Stomach (tissue), 9 donors: ENCODE measurements around the gene PRADC1. TPM values are rescaled to one million over a fixed set of nuclear protein-coding genes. Genes with fewer than 3 reads are reported as not detected.

Experiments
- DNase-seq, 2 donors: peaks; one replicate each; pipeline versions ENCODE4 v3.0.0 to v3.0.0-alpha.2; 2013 to 2019
- H3K27ac ChIP-seq, 5 donors: fragments of 200-600 bp in 4 of 5; sonication (generic) in 4 of 5; one replicate each; pipeline ENCODE4 v1.5.1; 2013 to 2019; ENCODE audit warnings: mild to moderate bottlenecking in 1 of 5, moderate library complexity in 1 of 5
- H3K27me3 ChIP-seq, 3 donors: fragments of 200-600 bp; sonication (generic); one replicate each; pipeline ENCODE4 v1.5.1; 2017 to 2019; ENCODE audit warnings: mixed run types in 1 of 3
- H3K36me3 ChIP-seq, 4 donors: fragments of 200-600 bp; sonication (generic); 1 replicate in 3 of 4; 2 replicates in 1 of 4; pipeline ENCODE4 v1.5.1; 2016 to 2019
- H3K4me1 ChIP-seq, 4 donors: fragments of 200-600 bp; sonication (generic); one replicate each; pipeline ENCODE4 v1.5.1; 2016 to 2019
- H3K4me3 ChIP-seq, 4 donors: fragments of 200-600 bp; sonication (generic) in 3 of 4; one replicate each; pipeline ENCODE4 v1.5.1; 2016 to 2019; ENCODE audit warnings: mild to moderate bottlenecking in 1 of 4
- H3K9me3 ChIP-seq, 4 donors: fragments of 200-600 bp; sonication (generic); one replicate each; pipeline ENCODE4 v1.5.1; 2016 to 2019
- CTCF ChIP-seq, 7 experiments: fragments of 450-650 bp in 4 of 7; fragments of 200-600 bp in 3 of 7; sonication (generic) in 3 of 7; IDR thresholded peaks; one replicate each; pipeline ENCODE4 v1.5.1; 2016 to 2019; ENCODE audit warnings: antibody characterized with exemption in 7 of 7, control low read depth in 2 of 7, mild to moderate bottlenecking in 1 of 7
- EP300 ChIP-seq: sonication (generic); formaldehyde crosslinking; IDR thresholded peaks from one replicate; pipeline ENCODE4 v1.6.1; 2017; ENCODE audit warnings: antibody characterized with exemption
- POLR2A ChIP-seq, 4 donors: fragments of 450-650 bp; IDR thresholded peaks; one replicate each; pipeline ENCODE4 v1.6.1; 2016; ENCODE audit warnings: antibody characterized with exemption in 4 of 4, control low read depth in 2 of 4, mild to moderate bottlenecking in 1 of 4, moderate library complexity in 1 of 4
- POLR2AphosphoS5 ChIP-seq, 3 donors: sonication (generic); formaldehyde crosslinking; IDR thresholded peaks; one replicate each; pipeline ENCODE4 v1.6.1; 2016; ENCODE audit warnings: antibody characterized with exemption in 3 of 3
- WGBS, 5 donors: extraction: QIAGEN DNeasy Blood & Tissue Kit in 3 of 5; methylation state at CpG; one replicate each; pipeline versions ENCODE4 v1.1.5 to v1.1.7; 2013 to 2018; 5-methylcytosine and 5-hydroxymethylcytosine counted together
- intact Hi-C: fragments of 100-400 bp; cut with DNase I; formaldehyde crosslinking; loops from one replicate; pipeline ENCODE4 v1.15.1; 2023; ENCODE audit warnings: low total_unique reads
- polyA plus RNA-seq, 3 donors: library from polyadenylated mRNA; stranded (reverse); fragments of 200-250 nt; gene quantifications; one replicate each; pipeline ENCODE4 v1.2.3, GENCODE V29; 2013
- total RNA-seq, 5 donors: library from RNA; depleted of rRNA; stranded (reverse); fragments of >200 nt; gene quantifications; one replicate each; pipeline versions ENCODE4 v1.1.0 to v1.2.3, GENCODE V29; 2014 to 2016
- donor health status: healthy with polysubstance abuse.
- donor health status: Bipolar disorder and iron deficiency.
- donor health status: healthy.

PRADC1 gene
- total and polyA plus RNA-seq, 8 donors = 7.1 to 123 (median 22.1) TPM

- Histone ChIP-seq H3K27ac (no peak overlapping the region), H3K27me3 (no peaks in the 10 kb centered on the region), H3K9me3 (no peaks in the 10 kb centered on the region), H3K4me3 (no peak overlapping the region), H3K4me1 (peaks cover 4 to 23% (median 11%) of the 10 kb centered on the region in 4 donors), H3K36me3 (peaks cover 34 to 66% (median 65%) of the 10 kb centered on the region in 4 donors)
- WGBS, 5 donors = 81 to 91% (median 89%) methylated on average over 10 to 14 of the region's 14 CpGs
- DNase-seq = no peak
- intact Hi-C loops = no loop called here
- TF ChIP-seq POLR2AphosphoS5 (IDR thresholded peaks at IDR 0.05) = no peak
- no peak for TF ChIP-seq POLR2A (IDR thresholded peaks at IDR 0.05)
- no peak for TF ChIP-seq CTCF (IDR thresholded peaks at IDR 0.05)
- no peak for TF ChIP-seq EP300
These were observed 4.4 kb downstream of the PRADC1 start for GRCh38 chr2:73228631-73229030.

- no peak overlapping the region for H3K27ac ChIP-seq
These were observed 6.0 kb downstream of the PRADC1 start for GRCh38 chr2:73227086-73227485.

GRCh38 chr2:73225513-73226360 lies 7.3 kb downstream of the PRADC1 start:
- Histone ChIP-seq H3K27ac (no peak overlapping the region), H3K27me3 (no peaks in the 10 kb centered on the region), H3K36me3 (peaks cover 48 to 94% (median 94%) of the 10 kb centered on the region in 4 donors), H3K4me3 (no peak overlapping the region), H3K9me3 (no peaks in the 10 kb centered on the region), H3K4me1 (peaks cover 0 to 11% (median 0%) of the 10 kb centered on the region in 4 donors)
- intact Hi-C loops = no loop called here
- TF ChIP-seq CTCF (IDR thresholded peaks at IDR 0.05) (no peak), POLR2A (IDR thresholded peaks at IDR 0.05) (no peak), POLR2AphosphoS5 (IDR thresholded peaks at IDR 0.05) (no peak), EP300 (no peak)
- DNase-seq = no peak
- 72 to 88% (median 79%) methylated on average over 9 of the region's 9 CpGs for WGBS, 5 donors

More at GRCh38 chr2:73227086-73227485, 6.0 kb downstream of the PRADC1 start:
- peaks cover 43 to 81% (median 80%) of the 10 kb centered on the region in 4 donors for H3K36me3 ChIP-seq
- TF ChIP-seq CTCF (IDR thresholded peaks at IDR 0.05) = no peak
- TF ChIP-seq POLR2A (IDR thresholded peaks at IDR 0.05) = no peak
- no peak for TF ChIP-seq POLR2AphosphoS5 (IDR thresholded peaks at IDR 0.05)
- TF ChIP-seq EP300 = no peak
- 85 to 100% (median 90%) methylated on average over 3 of the region's 3 CpGs for WGBS, 5 donors
- no peaks in the 10 kb centered on the region for H3K9me3 ChIP-seq
- H3K4me1 ChIP-seq = peaks cover 0 to 17% (median under 1%) of the 10 kb centered on the region in 4 donors
- intact Hi-C loops = no loop called here
- H3K27me3 ChIP-seq = no peaks in the 10 kb centered on the region
- no peak for DNase-seq
- no peak overlapping the region for H3K4me3 ChIP-seq

GRCh38 chr2:73223821-73224220 lies 9.2 kb downstream of the PRADC1 start:
- H3K4me1 ChIP-seq = peaks cover 0 to 11% (median 0%) of the 10 kb centered on the region in 4 donors
- intact Hi-C loops = no loop called here
- no peak for DNase-seq
- H3K9me3 ChIP-seq = no peaks in the 10 kb centered on the region
- WGBS, 5 donors = 89 to 99% (median 96%) methylated on average over 4 of the region's 4 CpGs
- TF ChIP-seq POLR2AphosphoS5 (IDR thresholded peaks at IDR 0.05) (no peak), CTCF (IDR thresholded peaks at IDR 0.05) (no peak), EP300 (no peak), POLR2A (IDR thresholded peaks at IDR 0.05) (no peak)
- H3K27ac ChIP-seq = no peak overlapping the region
- H3K27me3 ChIP-seq = no peaks in the 10 kb centered on the region
- peaks cover 43 to 100% (median 95%) of the 10 kb centered on the region in 4 donors for H3K36me3 ChIP-seq
- H3K4me3 ChIP-seq = no peak overlapping the region
